ENCODE results near the gene HIF3A.

DNA sequence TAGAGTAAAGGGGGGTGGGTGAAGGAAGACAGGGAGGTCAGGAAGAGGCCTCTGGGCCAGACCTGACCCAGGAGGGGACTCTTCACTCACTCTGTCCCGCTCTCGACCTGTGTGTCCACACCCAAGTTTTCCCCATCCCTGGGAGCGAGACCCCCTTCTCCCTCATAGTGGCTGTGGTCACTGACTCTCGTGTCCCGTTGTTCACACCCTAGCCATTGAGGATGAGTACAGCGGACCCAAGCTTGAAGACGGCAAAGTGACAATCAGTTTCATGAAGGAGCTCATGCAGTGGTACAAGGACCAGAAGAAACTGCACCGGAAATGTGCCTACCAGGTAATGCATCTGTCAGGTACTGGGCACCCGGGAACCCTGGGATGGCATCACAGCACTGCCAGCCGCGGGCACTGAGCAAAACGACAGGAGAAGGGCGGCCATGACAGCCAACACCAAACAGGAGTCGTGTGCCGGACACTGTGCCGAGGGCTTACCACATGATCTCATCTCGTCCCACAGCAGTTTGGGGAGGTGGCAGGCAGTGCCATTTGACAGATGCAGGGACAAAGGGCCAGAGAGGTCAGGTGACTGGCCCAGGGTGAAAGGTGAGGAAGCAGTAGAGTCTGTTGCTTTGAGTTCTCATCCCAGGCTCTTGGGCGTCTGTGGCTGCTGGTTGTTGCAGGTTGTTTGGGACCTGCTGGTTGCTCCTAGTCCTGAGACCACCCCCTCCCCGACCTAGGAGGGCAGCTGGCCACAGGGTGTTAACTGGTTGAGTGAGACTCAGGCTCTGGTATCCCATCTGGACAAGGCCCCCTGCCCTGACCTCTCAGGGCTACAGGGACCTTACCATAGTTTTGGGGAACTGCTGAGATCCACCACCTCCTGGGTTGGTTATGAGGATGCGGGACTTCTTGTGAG lies 79.7 kb downstream of the HIF3A start:
- TF ChIP-seq, protein P1, sequence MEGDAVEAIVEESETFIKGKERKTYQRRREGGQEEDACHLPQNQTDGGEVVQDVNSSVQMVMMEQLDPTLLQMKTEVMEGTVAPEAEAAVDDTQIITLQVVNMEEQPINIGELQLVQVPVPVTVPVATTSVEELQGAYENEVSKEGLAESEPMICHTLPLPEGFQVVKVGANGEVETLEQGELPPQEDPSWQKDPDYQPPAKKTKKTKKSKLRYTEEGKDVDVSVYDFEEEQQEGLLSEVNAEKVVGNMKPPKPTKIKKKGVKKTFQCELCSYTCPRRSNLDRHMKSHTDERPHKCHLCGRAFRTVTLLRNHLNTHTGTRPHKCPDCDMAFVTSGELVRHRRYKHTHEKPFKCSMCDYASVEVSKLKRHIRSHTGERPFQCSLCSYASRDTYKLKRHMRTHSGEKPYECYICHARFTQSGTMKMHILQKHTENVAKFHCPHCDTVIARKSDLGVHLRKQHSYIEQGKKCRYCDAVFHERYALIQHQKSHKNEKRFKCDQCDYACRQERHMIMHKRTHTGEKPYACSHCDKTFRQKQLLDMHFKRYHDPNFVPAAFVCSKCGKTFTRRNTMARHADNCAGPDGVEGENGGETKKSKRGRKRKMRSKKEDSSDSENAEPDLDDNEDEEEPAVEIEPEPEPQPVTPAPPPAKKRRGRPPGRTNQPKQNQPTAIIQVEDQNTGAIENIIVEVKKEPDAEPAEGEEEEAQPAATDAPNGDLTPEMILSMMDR (IDR thresholded peaks at IDR 0.05; ENCODE audit: control extremely low read depth in 1 of 3, insufficient read depth in 1 of 3, low read depth in 1 of 3, low read length in 3 of 3) = no peak
- TF ChIP-seq RFX5 (IDR thresholded peaks at IDR 0.05; ENCODE audit: borderline replicate concordance, low read depth, low read length) (no peak), RAD21 (IDR thresholded peaks at IDR 0.05 in 1 of 2, conservative IDR thresholded peaks at IDR 0.05 in 1 of 2; ENCODE audit: low read depth in 2 of 2, low read length in 2 of 2) (no peak), MAFK (IDR thresholded peaks at IDR 0.05; ENCODE audit: low read depth, low read length) (no peak), EP300 (IDR thresholded peaks at IDR 0.05; ENCODE audit: borderline replicate concordance in 1 of 2, low read depth in 2 of 2, low read length in 2 of 2) (no peak), POLR2AphosphoS5 (IDR thresholded peaks at IDR 0.05; ENCODE audit: low read depth, low read length) (no peak), FOSL1 (IDR thresholded peaks at IDR 0.05; ENCODE audit: insufficient read depth, low read depth, low read length) (no peak), EZH2 (IDR thresholded peaks at IDR 0.05; ENCODE audit: low read depth, low read length, severe bottlenecking) (no peak), BRCA1 (IDR thresholded peaks at IDR 0.05; ENCODE audit: low read depth, low read length) (no peak), POLR2A (IDR thresholded peaks at IDR 0.05; ENCODE audit: control extremely low read depth in 1 of 2, low read depth in 2 of 2, low read length in 2 of 2) (no peak), PHF8 (conservative IDR thresholded peaks at IDR 0.05; ENCODE audit: low read depth, low read length) (no peak), SRF (IDR thresholded peaks at IDR 0.05; ENCODE audit: low read depth, low read length) (no peak)

All from H1 (cell line).